Fibroblast of the aortic adventitia (primary cell): ENCODE measurements around the gene ASGR2. TPM values are rescaled to one million over a fixed set of nuclear protein-coding genes. Genes with fewer than 3 reads are reported as not detected.

Experiments
- DNase-seq: peaks from one replicate; pipeline ENCODE4 v3.0.0-alpha.2; 2010; ENCODE audit warnings: low read depth
- H3K4me3 ChIP-seq: 2 replicates; pipeline ENCODE4 v1.5.1; 2011; ENCODE audit warnings: low read depth, mild to moderate bottlenecking, control low read depth, low read length, moderate library complexity
- total RNA-seq: library from RNA; depleted of rRNA; stranded (reverse); fragments of >200 nt; gene quantifications from 2 replicates; pipeline ENCODE4 v1.2.3, GENCODE V29; 2012; ENCODE audit warnings: low replicate concordance
- TF ChIP-seq, protein P1 (sequence below): IDR thresholded peaks from 2 replicates; pipeline ENCODE4 v1.5.1; 2011; ENCODE audit warnings: mild to moderate bottlenecking, low read length, control low read depth, inconsistent platforms; ENCODE audit not compliant: insufficient read depth

ASGR2 gene
- total RNA-seq, 1 donor, result not detected

DNA sequence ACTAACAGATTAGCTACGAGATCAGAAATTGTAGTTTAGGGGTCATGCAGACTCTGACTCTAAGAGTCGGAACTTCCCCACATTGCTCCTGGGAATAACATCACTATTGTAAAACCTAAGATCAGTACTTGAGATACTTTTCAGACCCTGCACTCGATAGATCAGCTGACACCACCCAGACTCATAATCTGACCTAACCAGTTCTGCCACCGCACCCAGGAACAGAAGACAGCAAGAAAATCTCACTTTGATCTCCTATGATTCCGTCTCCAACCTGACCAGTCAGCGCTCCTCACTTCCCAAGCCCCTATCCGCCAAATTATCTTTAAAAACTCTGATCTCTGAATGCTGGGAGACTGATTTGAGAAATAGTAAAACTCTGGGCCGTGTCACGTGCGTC, 27.2 kb upstream of the ASGR2 start:
- TF ChIP-seq, protein P1, sequence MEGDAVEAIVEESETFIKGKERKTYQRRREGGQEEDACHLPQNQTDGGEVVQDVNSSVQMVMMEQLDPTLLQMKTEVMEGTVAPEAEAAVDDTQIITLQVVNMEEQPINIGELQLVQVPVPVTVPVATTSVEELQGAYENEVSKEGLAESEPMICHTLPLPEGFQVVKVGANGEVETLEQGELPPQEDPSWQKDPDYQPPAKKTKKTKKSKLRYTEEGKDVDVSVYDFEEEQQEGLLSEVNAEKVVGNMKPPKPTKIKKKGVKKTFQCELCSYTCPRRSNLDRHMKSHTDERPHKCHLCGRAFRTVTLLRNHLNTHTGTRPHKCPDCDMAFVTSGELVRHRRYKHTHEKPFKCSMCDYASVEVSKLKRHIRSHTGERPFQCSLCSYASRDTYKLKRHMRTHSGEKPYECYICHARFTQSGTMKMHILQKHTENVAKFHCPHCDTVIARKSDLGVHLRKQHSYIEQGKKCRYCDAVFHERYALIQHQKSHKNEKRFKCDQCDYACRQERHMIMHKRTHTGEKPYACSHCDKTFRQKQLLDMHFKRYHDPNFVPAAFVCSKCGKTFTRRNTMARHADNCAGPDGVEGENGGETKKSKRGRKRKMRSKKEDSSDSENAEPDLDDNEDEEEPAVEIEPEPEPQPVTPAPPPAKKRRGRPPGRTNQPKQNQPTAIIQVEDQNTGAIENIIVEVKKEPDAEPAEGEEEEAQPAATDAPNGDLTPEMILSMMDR, result no peak
- no peak for DNase-seq
- no peak overlapping the region for H3K4me3 ChIP-seq

DNA sequence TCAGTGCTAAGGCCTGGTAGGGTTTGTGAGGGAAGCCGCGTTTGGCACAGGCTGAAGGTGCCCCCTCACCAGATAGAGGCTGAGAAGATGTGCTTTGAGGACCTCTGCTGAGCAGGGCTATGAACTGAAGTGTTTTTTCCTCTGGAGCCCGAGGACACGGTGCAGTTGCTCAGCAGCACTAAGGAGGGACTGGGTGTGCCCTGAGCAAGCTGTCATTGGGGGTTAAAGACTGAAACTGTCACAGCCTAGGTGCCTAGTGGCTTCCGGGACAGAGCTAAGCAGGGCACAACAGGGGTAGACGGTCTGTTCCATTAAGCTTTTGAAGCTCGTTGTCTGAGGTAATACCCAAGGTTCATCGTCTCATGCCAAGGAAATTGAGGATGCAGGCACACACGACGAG, 24.8 kb upstream of the ASGR2 start:
- TF ChIP-seq, protein P1, result no peak
- no peak for DNase-seq
- no peak overlapping the region for H3K4me3 ChIP-seq

DNA sequence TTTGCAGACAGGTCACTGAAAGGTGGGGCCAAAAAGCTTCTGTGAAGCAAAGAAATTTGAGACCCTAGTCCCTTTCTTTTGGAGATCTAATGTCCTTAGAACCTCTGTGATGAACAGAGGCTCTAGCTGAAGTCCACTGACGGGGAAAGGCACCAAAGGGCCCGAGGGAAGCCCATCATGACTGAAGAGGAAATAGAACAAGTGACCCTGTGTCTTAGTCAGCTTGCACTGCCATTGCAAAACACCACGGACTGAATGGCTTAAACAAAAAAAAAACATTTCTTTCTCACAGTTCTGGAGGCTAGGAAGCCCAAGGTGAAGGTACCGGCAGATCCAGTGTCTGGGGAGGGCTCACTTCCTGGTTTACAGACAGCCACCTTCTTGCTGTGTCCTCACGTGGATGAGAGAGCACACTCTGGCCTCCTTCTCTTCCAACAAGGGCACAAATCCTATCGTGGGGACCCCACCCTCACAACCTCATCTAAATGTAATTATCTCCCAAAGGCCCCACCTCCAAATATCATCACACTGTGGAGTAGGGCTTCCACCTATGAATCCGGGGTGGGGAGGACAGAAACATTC, 24.3 kb upstream of the ASGR2 start:
- DNase-seq, result no peak
- no peak overlapping the region for H3K4me3 ChIP-seq
- TF ChIP-seq, protein P1, result no peak

DNA sequence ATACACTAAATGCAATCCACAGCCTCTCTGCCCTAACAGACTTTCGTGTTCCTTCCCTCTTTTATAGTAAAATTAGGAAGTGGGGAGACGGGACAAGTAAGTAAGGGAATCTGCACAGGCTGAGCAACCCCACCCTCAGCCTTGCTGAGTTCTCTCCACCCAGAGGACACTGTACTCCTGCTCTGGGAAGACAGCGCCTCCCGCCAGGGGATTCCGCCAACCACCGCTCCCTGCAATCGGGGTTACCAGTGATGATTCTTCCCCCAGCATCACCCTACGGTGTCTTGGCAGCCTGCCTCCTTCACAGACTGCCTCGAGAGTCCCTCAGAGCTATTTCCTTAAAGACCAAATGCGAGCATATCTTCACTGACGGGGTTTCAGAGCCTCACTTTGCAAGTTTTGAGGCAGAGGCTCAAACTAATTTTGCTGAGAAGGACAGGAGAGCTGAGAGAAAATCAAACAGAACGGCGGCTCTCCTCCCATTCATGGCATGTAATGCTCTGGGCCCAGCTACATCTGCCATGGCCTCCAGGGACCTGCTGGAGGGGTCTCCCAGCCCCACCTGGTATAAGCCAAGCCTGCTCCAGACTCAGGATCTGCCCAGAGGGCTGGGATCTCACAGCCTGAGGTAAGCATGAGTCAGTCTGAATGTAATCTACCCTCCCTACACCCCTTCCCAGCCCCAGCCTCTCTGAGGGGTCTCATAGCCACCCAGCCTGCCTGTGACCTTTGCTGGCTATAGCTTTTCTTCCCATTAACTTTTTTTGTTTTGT, 22.7 kb upstream of the ASGR2 start:
- H3K4me3 ChIP-seq, result no peak overlapping the region
- no peak for DNase-seq
- TF ChIP-seq, protein P1, result no peak

DNA sequence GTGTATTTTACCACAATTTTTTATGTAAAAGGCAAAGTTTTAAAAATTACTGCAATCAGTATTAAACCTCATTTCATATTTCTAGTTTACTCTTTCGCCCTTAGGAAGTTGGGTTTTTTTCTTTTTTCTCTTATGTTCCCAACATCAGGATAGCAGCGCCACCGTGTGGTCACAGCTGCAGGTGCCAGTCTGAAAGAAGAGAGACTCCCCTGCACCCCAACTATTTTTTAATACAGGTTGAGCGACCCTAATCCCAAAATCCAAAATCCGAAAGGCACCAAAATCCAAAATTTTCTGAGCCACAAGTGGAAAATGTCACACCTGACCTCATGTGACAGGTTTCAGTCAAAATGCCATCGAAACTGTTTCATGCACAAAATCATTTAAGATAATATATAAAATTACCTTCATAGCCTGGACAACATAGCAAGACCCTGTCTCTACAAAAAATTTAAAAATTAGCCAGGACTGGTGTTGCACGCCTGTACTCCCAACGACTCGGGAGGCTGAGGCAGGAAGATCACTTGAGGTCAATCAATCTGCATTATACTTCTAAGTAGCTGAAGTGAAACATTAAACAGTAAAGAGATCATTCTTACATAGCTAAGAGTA, 21.8 kb upstream of the ASGR2 start:
- DNase-seq, result peak; percentile 81
- TF ChIP-seq, protein P1, result peak; percentile 91
- no peak overlapping the region for H3K4me3 ChIP-seq

- no peak overlapping the region for H3K4me3 ChIP-seq
- TF ChIP-seq, protein P1, result no peak
- no peak for DNase-seq
Observed at GRCh38 chr17:7133916-7134315, 19.3 kb upstream of the ASGR2 start.
